ENCODE results near the gene PRKCE.

GRCh38 chr2:46032996-46033395, 381.5 kb downstream of the PRKCE start:
- TF ChIP-seq CTCF (IDR thresholded peaks at IDR 0.05) (no peak), POLR2AphosphoS5 (IDR thresholded peaks at IDR 0.05; ENCODE audit: low read depth, low read length) (no peak), SIN3A (IDR thresholded peaks at IDR 0.05; ENCODE audit: borderline replicate concordance, insufficient read depth, low read depth, low read length) (no peak), REST (IDR thresholded peaks at IDR 0.05; ENCODE audit: insufficient read depth in 1 of 2, low read depth in 2 of 2, low read length in 1 of 2) (no peak)
